IMR-90 (cell line): Measurements from ENCODE around the gene GPR65.

ENCODE experiments used
- BHLHE40 ChIP-seq: fragments of 150-350 bp; IDR thresholded peaks from 2 replicates; pipeline ENCODE4 v1.6.1; 2016; ENCODE audit warnings: mild to moderate bottlenecking, low read depth, low read length
- CEBPB ChIP-seq: IDR thresholded peaks from 2 replicates; pipeline ENCODE4 v1.6.1; 2012; ENCODE audit warnings: low read depth, low read length, improper control_type of control experiment
- CHD1 ChIP-seq: IDR thresholded peaks from 2 replicates; pipeline ENCODE4 v1.6.1; 2012; ENCODE audit warnings: low read depth, low read length, improper control_type of control experiment
- CTCF ChIP-seq: conservative IDR thresholded peaks from 2 replicates; pipeline ENCODE4 v1.5.1; 2012; ENCODE audit warnings: mild to moderate bottlenecking, low read depth, low read length, improper control_type of control experiment
- FOS ChIP-seq: fragments of 150-350 bp; IDR thresholded peaks from 2 replicates; pipeline ENCODE4 v1.6.1; 2016; ENCODE audit warnings: low read depth, low read length
- MAZ ChIP-seq: IDR thresholded peaks from 2 replicates; pipeline ENCODE4 v1.6.1; 2012; ENCODE audit warnings: low read depth, mild to moderate bottlenecking, low read length, improper control_type of control experiment, moderate library complexity, borderline replicate concordance
- MXI1 ChIP-seq: IDR thresholded peaks from 2 replicates; pipeline ENCODE4 v1.6.1; 2012; ENCODE audit warnings: low read depth, mild to moderate bottlenecking, low read length, moderate library complexity, borderline replicate concordance
- NFE2L2 ChIP-seq: fragments of 150-350 bp; IDR thresholded peaks from 2 replicates; pipeline ENCODE4 v1.6.1; 2016; ENCODE audit warnings: low read depth, mild to moderate bottlenecking, low read length
- POLR2A ChIP-seq: IDR thresholded peaks from 2 replicates; pipeline ENCODE4 v1.6.1; 2012; ENCODE audit warnings: mild to moderate bottlenecking, low read depth, low read length
- RAD21 ChIP-seq: IDR thresholded peaks from 2 replicates; pipeline ENCODE4 v1.6.1; 2012; ENCODE audit warnings: low read length, improper control_type of control experiment
- RCOR1 ChIP-seq: IDR thresholded peaks from 2 replicates; pipeline ENCODE4 v1.6.1; 2012; ENCODE audit warnings: mild to moderate bottlenecking, low read length, improper control_type of control experiment; ENCODE audit not compliant: insufficient replicate concordance
- RFX5 ChIP-seq: IDR thresholded peaks from 2 replicates; pipeline ENCODE4 v1.8.0; 2012; ENCODE audit warnings: low read depth, mild to moderate bottlenecking, low read length, moderate library complexity
- SMC3 ChIP-seq: fragments of 150-350 bp; IDR thresholded peaks from 2 replicates; pipeline ENCODE4 v1.6.1; 2016; ENCODE audit warnings: low read depth, mild to moderate bottlenecking, antibody characterized with exemption, low read length, moderate library complexity
- TF ChIP-seq, protein P1 (sequence below): fragments of 150-350 bp; IDR thresholded peaks from 2 replicates; pipeline ENCODE4 v1.6.1; 2017; ENCODE audit warnings: mild to moderate bottlenecking, antibody characterized with exemption, low read length, low read depth

- no peak for TF ChIP-seq CTCF
- TF ChIP-seq POLR2A, result no peak
- no peak for TF ChIP-seq MAZ
- TF ChIP-seq SMC3, result no peak
- TF ChIP-seq MXI1, result no peak
- no peak for TF ChIP-seq RAD21
- TF ChIP-seq, protein P1, sequence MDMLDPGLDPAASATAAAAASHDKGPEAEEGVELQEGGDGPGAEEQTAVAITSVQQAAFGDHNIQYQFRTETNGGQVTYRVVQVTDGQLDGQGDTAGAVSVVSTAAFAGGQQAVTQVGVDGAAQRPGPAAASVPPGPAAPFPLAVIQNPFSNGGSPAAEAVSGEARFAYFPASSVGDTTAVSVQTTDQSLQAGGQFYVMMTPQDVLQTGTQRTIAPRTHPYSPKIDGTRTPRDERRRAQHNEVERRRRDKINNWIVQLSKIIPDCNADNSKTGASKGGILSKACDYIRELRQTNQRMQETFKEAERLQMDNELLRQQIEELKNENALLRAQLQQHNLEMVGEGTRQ, result no peak
- no peak for TF ChIP-seq NFE2L2
- no peak for TF ChIP-seq CEBPB
- no peak for TF ChIP-seq RFX5
- no peak for TF ChIP-seq FOS
- TF ChIP-seq CHD1, result no peak
- no peak for TF ChIP-seq RCOR1
- TF ChIP-seq BHLHE40, result no peak
These were observed at the start of gene GPR65 for GRCh38 chr14:88005050-88005481.
